Measurements from ENCODE around the gene TMOD1. TPM values are rescaled to one million over a fixed set of nuclear protein-coding genes. Genes with fewer than 3 reads are reported as not detected.

TMOD1 gene
- total and polyA plus RNA-seq, 10 of the 15 experiments (the other 5 are each of a cell fraction or from before 2014, with no cell fraction given) = 4.0 to 44.1 (median 15.4) TPM

GRCh38 chr9:97517331-97518089 lies 16.0 kb downstream of the TMOD1 start:
- Histone ChIP-seq H3K9ac (ENCODE audit: control insufficient read depth, insufficient read depth, low read length) (no peak overlapping the region), H3K27me3 (replicated peaks in 1 of 2; ENCODE audit: control insufficient read depth in 2 of 2, insufficient read depth in 2 of 2, low read length in 1 of 2) (no peaks in the 10 kb centered on the region), H4K20me1 (ENCODE audit: control insufficient read depth, insufficient read depth) (no peaks in the 10 kb centered on the region), H3K79me2 (ENCODE audit: control insufficient read depth, insufficient read depth, low read length) (peaks cover 16% of the 10 kb centered on the region), H3K9me3 (replicated peaks; ENCODE audit: control insufficient read depth, insufficient read depth, low read length) (no peaks in the 10 kb centered on the region; the same call in 2 of the 3 replicates), H3K4me3 (no peak overlapping the region), H3K4me1 (ENCODE audit: control insufficient read depth, insufficient read depth, low read length) (peaks cover 14% of the 10 kb centered on the region), H3K36me3 (ENCODE audit: control insufficient read depth in 2 of 2, insufficient read depth in 2 of 2, low read length in 1 of 2) (peaks cover 0 to 2% of the 10 kb centered on the region in 2 experiments; a peak in 1 of 4 replicates), H3K27ac (ENCODE audit: control insufficient read depth, insufficient read depth) (no peak overlapping the region), H2AFZ (ENCODE audit: control insufficient read depth, low read depth, low read length) (no peak overlapping the region), H3K4me2 (ENCODE audit: control insufficient read depth, insufficient read depth) (no peak overlapping the region)
- intact Hi-C loops (cut with micrococcal nuclease; ENCODE audit: unreplicated experiment) (no loop called here), in situ Hi-C loops (cut with MboI) (no loop called here)
- WGBS (ENCODE audit: insufficient coverage, insufficient replicate concordance, low lambda C conversion rate, missing lambda C conversion rate) = 84% methylated on average over 14 of the region's 14 CpGs
- ATAC-seq (no peak), FAIRE-seq (no peak), DNase-seq (ENCODE audit: low read depth, low spot score) (no peak)
- SMC1A ChIA-PET (ENCODE audit: uncharacterized antibody, unreplicated experiment) = interaction anchor here (0.6 to 2.8 kb wide), 9 partner anchors 8 to 81 kb away, joined by 3 to 12 read pairs (median 5); no protein-coding TSS in a partner anchor
- RAD21 ChIA-PET (ENCODE audit: unreplicated experiment) = interaction anchor here (0.7 to 1.1 kb wide), 3 partner anchors 16 to 48 kb away, joined by 3 read pairs; partner anchors contain the start of gene TMOD1
- POLR2A ChIA-PET = interaction anchor here (0.8 to 1.3 kb wide), 4 partner anchors 11 to 16 kb away, joined by 3 to 6 read pairs (median 4); partner anchors contain the start of gene TMOD1
- BruUV-seq (replicated peaks) = no TSS peak
- TF ChIP-seq NFYB (IDR thresholded peaks at IDR 0.05; ENCODE audit: insufficient read depth, low read depth, low read length) (no peak), MAX (IDR thresholded peaks at IDR 0.05; ENCODE audit: low read depth, low read length) (no peak), ATF7 (IDR thresholded peaks at IDR 0.05; ENCODE audit: low read depth) (no peak), HCFC1 (IDR thresholded peaks at IDR 0.05; ENCODE audit: low read length) (no peak), CREM (IDR thresholded peaks at IDR 0.05; ENCODE audit: low read depth) (no peak), TCF3 (IDR thresholded peaks at IDR 0.05; ENCODE audit: borderline replicate concordance, insufficient read depth, low read depth, low read length) (no peak), LARP7 (IDR thresholded peaks at IDR 0.05) (no peak), NR2F1 (conservative IDR thresholded peaks at IDR 0.05) (no peak), KLF5 (IDR thresholded peaks at IDR 0.05; ENCODE audit: partially characterized antibody) (no peak), USF1 (IDR thresholded peaks at IDR 0.05; ENCODE audit: borderline replicate concordance, extremely low read length, insufficient read depth, low read depth, low read length) (no peak), IKZF1 (conservative IDR thresholded peaks at IDR 0.05) (no peak), PBX3 (IDR thresholded peaks at IDR 0.05; ENCODE audit: insufficient replicate concordance, low read depth, low read length) (no peak)
- CTCF ChIA-PET = interaction anchor here (1.1 to 3.3 kb wide), 8 partner anchors 8 to 98 kb away, joined by 3 to 19 read pairs (median 7); partner anchors contain the start of gene TMOD1
